HG03060 (cell line): Measurements from ENCODE around the gene MATN1.

Experiments used
- ATAC-seq: cut with Tn5 transposase; IDR thresholded peaks from one replicate; pipeline ENCODE4 v1.9.1; 2021; ENCODE audit warnings: low read depth, moderate number of reproducible peaks; ENCODE audit not compliant: unreplicated experiment

The MATN1 gene

GRCh38 chr1:30668024-30668423 lies 55.4 kb downstream of the MATN1 start:
- no peak for ATAC-seq

GRCh38 chr1:30666756-30667273 lies 56.6 kb downstream of the MATN1 start:
- no peak for ATAC-seq

- no peak for ATAC-seq
Observed at GRCh38 chr1:30665216-30666010, 58.0 kb downstream of the MATN1 start.

- ATAC-seq, result no peak
Observed at GRCh38 chr1:30664103-30664755, 59.2 kb downstream of the MATN1 start.

- ATAC-seq, result no peak
Observed at GRCh38 chr1:30663596-30664091, 59.7 kb downstream of the MATN1 start.

GRCh38 chr1:30662291-30662840 lies 61.0 kb downstream of the MATN1 start:
- ATAC-seq, result no peak

- ATAC-seq, result no peak
Observed at GRCh38 chr1:30661311-30661710, 62.1 kb downstream of the MATN1 start.
